GM12872 (cell line): ENCODE results near the gene STUB1.

Source experiments
- TF ChIP-seq, protein P1 (sequence below): IDR thresholded peaks from 3 replicates; pipeline ENCODE4 v1.5.1; 2011; ENCODE audit warnings: low read depth, mild to moderate bottlenecking, low read length, moderate library complexity; ENCODE audit not compliant: insufficient read depth

Gene STUB1

DNA sequence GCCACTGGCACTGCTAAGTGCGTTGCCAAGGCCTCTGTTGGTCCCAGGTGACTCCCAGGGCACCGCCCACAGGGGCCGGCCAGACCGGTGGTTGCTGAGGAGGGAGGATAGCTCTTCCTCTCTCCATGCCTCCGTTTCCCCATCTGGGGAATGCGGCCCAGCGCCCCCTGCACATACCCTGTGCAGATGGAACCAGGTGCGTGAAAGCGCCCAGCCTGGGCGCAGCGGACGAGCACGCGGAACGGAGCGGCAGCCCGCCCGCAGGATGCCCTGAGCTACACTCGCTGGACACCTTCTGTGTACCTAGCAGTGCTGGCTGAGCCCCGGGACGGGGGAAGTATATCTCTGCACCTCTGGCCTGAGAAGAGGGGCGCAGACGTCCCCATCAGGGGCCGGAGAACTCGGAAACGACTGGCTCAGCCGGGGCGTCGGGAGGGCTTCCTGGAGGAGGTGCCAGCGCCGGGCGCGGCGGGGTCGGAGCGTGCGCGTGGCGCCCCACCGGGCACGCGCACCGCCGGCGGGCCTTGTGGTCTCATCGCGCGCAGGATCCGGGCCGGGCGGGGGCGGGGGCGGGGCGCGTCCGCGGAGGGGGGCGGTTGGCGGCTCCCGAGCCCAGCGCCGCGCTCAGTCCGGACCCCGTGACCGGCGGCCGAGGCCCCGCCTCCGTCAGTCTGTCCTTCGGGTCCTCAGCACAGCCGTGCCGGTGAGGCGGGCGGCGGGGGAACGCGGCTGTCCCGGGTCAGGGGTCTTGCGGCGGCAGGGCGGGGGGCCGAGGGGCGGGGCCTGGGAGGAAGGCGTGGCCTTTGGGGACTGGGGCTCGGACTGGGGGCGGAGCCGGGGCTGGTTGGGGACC, 46.5 kb downstream of the STUB1 start, which contains the start of the genes CCDC78 and HAGHL:
TSS of gene CCDC78 (minus strand) at position 6 of the 853 bp plus-strand sequence. CDS start 76 bp downstream, outside the sequence.
TSS of gene HAGHL (plus strand) at position 669 of the 853 bp plus-strand sequence. CDS start 404 bp downstream, outside the sequence.
- TF ChIP-seq, protein P1, sequence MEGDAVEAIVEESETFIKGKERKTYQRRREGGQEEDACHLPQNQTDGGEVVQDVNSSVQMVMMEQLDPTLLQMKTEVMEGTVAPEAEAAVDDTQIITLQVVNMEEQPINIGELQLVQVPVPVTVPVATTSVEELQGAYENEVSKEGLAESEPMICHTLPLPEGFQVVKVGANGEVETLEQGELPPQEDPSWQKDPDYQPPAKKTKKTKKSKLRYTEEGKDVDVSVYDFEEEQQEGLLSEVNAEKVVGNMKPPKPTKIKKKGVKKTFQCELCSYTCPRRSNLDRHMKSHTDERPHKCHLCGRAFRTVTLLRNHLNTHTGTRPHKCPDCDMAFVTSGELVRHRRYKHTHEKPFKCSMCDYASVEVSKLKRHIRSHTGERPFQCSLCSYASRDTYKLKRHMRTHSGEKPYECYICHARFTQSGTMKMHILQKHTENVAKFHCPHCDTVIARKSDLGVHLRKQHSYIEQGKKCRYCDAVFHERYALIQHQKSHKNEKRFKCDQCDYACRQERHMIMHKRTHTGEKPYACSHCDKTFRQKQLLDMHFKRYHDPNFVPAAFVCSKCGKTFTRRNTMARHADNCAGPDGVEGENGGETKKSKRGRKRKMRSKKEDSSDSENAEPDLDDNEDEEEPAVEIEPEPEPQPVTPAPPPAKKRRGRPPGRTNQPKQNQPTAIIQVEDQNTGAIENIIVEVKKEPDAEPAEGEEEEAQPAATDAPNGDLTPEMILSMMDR, result no peak

DNA sequence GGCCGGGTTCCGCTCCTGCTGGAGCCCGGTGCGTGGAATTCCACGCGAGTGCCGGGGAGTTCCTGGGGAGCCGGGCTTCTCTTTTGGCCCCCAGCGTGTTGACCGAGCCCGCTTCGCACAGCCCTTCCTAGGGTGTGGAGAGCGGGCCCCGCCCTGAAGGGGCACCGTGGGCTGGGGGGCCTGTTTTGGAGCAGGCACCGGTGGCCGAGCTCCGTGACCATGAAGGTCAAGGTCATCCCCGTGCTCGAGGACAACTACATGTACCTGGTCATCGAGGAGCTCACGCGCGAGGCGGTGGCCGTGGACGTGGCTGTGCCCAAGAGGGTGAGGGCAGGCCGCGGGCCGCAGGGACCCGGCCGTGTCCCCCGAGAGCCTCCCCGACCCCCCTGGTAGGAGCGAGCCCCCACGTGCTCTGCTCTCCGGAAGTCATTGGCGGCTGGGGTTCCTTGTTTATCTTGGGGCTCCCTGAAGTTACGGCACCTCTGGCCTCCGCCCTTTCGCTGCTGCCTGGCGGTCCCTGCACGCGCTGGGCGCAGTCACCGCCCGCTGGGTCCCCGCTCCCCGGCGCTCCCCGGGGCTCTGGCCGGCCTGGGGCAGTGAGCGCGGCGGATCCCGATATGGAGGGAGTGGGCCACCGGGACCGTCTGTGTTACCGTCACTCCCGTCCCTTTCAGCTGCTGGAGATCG, 47.2 kb downstream of the STUB1 start:
- TF ChIP-seq, protein P1, result no peak

DNA sequence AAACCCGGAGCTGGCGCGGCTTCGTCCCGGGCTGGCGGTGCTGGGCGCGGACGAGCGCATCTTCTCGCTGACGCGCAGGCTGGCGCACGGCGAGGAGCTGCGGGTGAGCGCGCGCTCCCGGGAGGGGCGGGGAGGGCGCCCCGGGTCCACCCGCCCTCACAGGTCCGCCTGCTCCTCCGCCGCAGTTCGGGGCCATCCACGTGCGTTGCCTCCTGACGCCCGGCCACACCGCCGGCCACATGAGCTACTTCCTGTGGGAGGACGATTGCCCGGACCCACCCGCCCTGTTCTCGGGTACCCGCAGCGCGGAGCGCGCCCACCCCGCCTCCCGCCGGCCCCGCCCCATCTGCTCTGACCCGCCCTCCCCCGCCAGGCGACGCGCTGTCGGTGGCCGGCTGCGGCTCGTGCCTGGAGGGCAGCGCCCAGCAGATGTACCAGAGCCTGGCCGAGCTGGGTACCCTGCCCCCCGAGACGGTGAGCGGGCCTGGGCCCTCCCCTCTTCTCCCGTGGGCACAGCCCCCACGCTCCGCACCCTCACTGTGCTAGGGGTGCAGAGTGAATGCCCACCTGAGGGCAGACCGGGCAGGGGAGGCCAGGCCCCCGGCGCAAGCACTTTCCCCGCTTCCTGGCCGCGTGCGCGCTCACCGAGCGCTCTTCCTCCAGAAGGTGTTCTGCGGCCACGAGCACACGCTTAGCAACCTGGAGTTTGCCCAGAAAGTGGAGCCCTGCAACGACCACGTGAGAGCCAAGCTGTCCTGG, 48.1 kb downstream of the STUB1 start:
- TF ChIP-seq, protein P1, result no peak

DNA sequence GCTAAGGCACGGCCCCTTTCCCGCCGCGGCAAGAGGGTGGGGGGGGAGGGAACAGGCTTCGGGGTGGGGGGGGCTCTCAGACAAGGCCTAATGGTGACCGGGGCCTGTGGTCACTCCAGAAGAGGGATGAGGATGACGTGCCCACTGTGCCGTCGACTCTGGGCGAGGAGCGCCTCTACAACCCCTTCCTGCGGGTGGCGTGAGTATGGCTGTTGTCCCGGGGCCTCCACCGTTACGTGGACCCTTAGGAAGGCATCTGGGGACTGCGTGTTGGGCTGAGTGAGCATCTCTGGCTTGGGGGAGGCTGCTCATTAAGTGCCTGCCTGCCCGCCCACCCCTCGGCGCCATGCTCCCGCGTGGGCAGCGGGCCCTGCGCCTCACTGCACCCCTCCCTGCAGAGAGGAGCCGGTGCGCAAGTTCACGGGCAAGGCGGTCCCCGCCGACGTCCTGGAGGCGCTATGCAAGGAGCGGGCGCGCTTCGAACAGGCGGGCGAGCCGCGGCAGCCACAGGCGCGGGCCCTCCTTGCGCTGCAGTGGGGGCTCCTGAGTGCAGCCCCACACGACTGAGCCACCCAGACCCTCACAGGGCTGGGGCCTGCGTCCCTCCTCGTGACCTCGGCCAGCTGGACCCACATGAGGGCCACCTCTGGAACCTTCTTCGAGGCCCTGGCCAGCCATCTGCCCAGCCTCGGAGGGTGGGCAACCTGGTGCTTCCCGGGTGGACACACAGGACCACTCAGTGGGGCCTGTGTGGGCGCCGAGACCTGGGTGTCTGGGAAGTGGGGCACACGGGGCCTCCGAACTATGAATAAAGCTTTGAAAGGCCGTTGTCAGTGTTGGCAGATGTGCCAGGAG, 48.9 kb downstream of the STUB1 start:
- TF ChIP-seq, protein P1, result no peak

DNA sequence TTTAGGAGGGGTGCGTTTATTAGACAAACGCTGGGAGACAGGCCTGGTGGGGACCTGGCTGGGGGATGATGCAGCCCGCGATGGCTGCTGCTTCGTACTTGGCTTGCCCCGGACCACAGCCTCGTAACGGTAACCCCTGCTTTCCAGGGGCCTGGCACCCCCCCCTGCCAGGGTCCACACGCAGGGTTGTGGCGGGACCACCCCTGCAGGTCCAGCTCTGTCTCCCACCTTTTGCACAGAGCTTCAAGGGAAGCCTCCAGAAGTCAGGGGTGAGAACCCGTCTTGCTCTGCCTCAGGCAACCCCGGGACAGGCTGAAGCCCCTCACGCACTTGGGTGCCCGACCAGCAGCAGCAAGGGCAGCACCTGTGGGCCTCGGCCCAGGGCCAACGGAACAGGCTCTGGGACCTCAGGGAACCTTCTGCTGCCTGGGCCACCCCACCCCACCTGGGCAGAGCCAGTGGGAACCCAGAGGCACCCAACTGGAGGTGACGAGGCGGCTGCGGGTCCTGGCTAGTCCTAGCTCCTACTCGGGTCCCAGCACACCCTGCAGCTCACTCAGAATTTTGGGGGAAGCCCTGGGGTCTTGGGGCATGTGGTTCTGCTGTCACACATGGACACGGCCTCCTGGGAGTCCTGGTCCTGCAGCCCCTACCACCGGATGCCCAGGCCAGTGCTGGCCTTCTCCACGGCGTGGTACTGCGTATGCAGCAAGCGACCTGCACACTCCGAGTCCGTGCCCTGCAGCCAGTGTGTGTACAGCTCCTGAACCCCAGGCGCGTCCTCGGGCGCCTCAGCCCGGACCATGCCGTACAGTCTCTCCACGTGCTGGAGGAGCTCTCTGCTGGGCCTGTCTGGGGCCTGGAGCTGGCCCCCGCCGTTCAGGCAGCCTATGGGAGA, 49.8 kb downstream of the STUB1 start:
- TF ChIP-seq, protein P1, result no peak
